ENCODE results near the gene SCYL1. TPM values are rescaled to one million over a fixed set of nuclear protein-coding genes. Genes with fewer than 3 reads are reported as not detected.
A peak's percentile ranks its signal among the peaks of the same experiment; 100 is the strongest.

Gene SCYL1
- total and polyA plus RNA-seq, 12 donors, result 52.3 to 395 (median 148) TPM

DNA sequence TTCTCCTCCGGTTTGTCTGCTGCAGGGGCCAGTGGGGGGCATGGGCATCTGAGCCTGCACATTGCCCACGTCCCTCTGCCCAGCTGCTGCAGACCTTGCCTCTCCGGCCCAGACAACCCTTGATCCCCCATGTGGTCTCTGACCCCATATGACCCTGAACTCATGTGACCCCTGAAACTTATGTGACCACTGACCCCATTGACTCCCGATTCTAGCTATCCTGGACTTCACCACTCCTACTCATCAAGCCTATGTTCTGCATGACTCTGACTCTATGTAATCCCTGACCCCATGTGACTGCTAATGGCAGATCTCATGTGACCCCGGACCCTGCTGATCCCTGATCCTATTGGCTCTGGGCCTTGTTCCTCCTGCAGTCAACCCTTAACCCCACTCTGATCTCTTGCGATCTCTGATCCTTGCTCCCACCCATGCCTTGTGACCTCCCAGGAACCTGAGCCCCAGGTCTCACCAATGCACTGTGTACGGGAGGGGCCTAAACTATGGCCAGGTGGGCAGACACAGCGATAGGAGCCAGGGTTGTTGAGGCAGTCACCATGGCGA is 27.6 kb downstream of the SCYL1 start:
- Histone ChIP-seq H3K9me3 (replicated peaks in 1 of 3) (no peaks in the 10 kb centered on the region), H3K27ac (no peak overlapping the region), H3K4me1 (replicated peaks in 1 of 2) (peaks cover 24 to 32% of the 10 kb centered on the region in 2 donors), H3K4me3 (no peak overlapping the region), H3K27me3 (no peaks in the 10 kb centered on the region), H3K36me3 (replicated peaks in 1 of 2) (peaks cover 0 to 55% of the 10 kb centered on the region in 2 donors)
- no peak for DNase-seq
- no peak for TF ChIP-seq POLR2A (IDR thresholded peaks at IDR 0.05)
- TF ChIP-seq, protein P1, sequence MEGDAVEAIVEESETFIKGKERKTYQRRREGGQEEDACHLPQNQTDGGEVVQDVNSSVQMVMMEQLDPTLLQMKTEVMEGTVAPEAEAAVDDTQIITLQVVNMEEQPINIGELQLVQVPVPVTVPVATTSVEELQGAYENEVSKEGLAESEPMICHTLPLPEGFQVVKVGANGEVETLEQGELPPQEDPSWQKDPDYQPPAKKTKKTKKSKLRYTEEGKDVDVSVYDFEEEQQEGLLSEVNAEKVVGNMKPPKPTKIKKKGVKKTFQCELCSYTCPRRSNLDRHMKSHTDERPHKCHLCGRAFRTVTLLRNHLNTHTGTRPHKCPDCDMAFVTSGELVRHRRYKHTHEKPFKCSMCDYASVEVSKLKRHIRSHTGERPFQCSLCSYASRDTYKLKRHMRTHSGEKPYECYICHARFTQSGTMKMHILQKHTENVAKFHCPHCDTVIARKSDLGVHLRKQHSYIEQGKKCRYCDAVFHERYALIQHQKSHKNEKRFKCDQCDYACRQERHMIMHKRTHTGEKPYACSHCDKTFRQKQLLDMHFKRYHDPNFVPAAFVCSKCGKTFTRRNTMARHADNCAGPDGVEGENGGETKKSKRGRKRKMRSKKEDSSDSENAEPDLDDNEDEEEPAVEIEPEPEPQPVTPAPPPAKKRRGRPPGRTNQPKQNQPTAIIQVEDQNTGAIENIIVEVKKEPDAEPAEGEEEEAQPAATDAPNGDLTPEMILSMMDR (IDR thresholded peaks at IDR 0.05), result no peak
- intact Hi-C loops (cut with DNase I), result no loop called here
- WGBS, 4 donors, result 87 to 92% (median 87%) methylated on average over 7 to 9 of the region's 9 CpGs

DNA sequence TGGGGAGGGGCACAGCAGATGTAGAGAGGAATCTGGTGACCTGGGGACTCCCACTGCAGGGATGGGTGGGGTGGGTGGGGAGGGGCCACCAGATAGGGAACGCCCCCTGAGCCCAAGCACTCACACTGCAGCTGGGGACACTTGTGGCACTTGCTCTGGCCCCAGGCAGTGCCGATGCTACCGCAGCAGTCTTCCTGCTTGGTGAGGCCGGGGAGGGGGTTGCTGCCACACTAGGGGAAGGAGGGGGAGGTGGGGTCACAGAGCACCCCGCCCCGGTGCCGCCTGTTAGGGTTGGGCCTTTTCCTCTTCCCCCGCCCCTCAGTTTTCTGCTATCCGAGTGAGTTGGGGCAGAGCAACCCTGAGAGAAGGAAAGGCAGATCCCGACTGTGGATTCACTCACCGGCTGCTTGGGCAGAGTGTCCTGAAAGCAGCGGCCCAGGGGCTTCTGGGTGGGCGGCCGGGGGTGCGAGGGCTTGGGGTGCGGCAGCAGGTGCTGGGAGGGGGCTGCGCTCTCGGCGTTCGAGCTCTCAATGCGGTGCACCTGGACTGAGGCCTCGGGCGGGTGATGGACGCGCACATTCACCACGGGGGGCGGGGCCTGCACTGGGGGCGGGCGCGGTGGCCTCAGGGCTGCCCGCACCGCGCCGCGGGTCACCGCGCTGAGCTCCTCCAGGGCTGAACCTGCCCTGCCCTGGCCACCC is 28.6 kb downstream of the SCYL1 start:
- Histone ChIP-seq H3K4me1 (replicated peaks in 1 of 2) (peaks cover 24 to 34% of the 10 kb centered on the region in 2 donors), H3K27ac (no peak overlapping the region), H3K9me3 (replicated peaks in 1 of 3) (no peaks in the 10 kb centered on the region), H3K36me3 (replicated peaks in 1 of 2) (peaks cover 0 to 45% of the 10 kb centered on the region in 2 donors), H3K27me3 (no peaks in the 10 kb centered on the region), H3K4me3 (no peak overlapping the region)
- intact Hi-C loops (cut with DNase I), result no loop called here
- no peak for TF ChIP-seq POLR2A (IDR thresholded peaks at IDR 0.05)
- TF ChIP-seq, protein P1 (IDR thresholded peaks at IDR 0.05), result no peak
- peak in 1 of 7 donors; percentile 51 for DNase-seq
- WGBS, 4 donors, result 66 to 70% (median 68%) methylated on average over 5 to 37 of the region's 37 CpGs

DNA sequence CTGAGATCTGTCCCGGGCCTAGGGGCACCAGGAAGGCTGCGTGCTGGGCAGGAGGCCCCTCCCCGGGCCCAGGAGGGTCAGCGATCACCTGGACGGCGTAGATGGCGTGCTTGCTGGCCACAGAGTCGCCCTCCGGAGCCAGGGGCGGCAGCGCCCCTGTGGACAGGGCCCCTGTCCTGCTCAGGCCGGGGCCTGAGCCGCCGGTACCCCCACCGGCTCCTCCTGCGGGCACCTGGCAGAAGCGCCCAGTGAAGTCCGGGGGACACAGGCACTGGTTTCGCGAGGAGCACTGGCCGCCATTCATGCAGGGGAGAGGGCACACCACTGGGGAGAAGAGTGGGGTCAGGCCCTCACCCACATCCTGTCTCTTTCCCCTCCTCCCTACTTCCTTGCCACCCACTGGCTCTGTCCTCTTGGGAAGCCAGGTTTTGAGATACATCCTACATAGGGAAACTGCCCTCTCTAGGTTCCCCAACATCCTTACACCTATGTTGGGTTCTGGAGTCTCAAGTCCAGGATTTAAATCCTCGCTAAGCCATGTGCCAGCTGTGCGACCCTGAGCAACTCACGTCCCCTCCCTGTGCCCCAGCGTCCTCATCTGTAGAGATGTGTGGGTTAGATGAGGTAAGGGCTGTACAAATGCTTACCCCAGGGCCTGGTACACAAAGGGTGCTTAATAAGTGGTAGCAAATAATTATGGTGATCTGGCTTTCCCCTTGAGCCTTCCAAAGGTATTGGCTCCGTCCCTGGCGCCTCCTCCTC is 29.4 kb downstream of the SCYL1 start:
- intact Hi-C loops (cut with DNase I), result no loop called here
- Histone ChIP-seq H3K4me1 (replicated peaks in 1 of 2) (peaks cover 32 to 42% of the 10 kb centered on the region in 2 donors), H3K27me3 (no peaks in the 10 kb centered on the region), H3K4me3 (no peak overlapping the region), H3K36me3 (replicated peaks in 1 of 2) (peaks cover 0 to 37% of the 10 kb centered on the region in 2 donors), H3K9me3 (replicated peaks in 1 of 3) (no peaks in the 10 kb centered on the region), H3K27ac (peak overlapping the region in 1 of 5 donors; percentile 17)
- DNase-seq, result no peak
- no peak for TF ChIP-seq POLR2A (IDR thresholded peaks at IDR 0.05)
- TF ChIP-seq, protein P1 (IDR thresholded peaks at IDR 0.05), result no peak
- 84 to 86% (median 85%) methylated on average over 16 to 27 of the region's 27 CpGs for WGBS, 4 donors

DNA sequence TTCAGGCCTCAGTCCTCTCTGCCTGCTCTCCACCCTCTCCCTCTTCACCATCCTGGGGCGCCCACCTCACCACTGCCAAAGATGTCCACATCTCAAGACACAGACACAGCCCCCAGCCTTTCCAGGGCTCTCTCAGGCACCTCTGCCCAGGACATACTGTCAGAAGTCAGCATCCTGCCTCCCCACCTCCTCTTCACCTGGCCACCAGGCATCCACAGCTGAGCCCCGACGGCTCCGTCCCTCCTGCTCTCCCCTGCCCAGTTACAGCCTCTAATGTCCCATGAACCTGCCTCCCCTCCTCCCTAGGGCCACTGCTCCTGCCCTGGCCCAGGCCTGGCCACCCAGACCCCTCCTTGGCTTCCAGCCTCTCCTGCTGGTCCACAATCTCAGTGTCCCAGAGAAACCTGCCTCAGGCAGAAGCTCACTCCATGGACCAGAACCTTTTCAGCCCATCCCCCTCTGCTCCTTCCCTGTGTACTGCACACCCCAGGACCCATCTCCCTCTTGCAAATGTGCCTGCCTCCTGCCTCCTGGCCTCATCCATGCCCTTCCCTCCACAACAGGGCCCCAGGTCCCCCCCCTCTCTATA is 30.1 kb downstream of the SCYL1 start:
- no peak for TF ChIP-seq POLR2A (IDR thresholded peaks at IDR 0.05)
- TF ChIP-seq, protein P1 (IDR thresholded peaks at IDR 0.05), result no peak
- peaks cover 0 to 35% of the 10 kb centered on the region in 2 donors for H3K36me3 ChIP-seq (replicated peaks in 1 of 2)
- WGBS, 4 donors, result 83 to 89% (median 87%) methylated on average over 4 of the region's 4 CpGs
- H3K4me1 ChIP-seq (replicated peaks in 1 of 2), result peaks cover 38 to 48% of the 10 kb centered on the region in 2 donors
- H3K9me3 ChIP-seq (replicated peaks in 1 of 3), result no peaks in the 10 kb centered on the region
- no peaks in the 10 kb centered on the region for H3K27me3 ChIP-seq
- H3K27ac ChIP-seq, result peak overlapping the region in 3 of 5 donors; percentile 1 to 96 (median 93)
- DNase-seq, result no peak
- intact Hi-C loops (cut with DNase I), result no loop called here
- no peak overlapping the region for H3K4me3 ChIP-seq
